Activated naive CD8-positive, alpha-beta T cell treated with anti-CD3 and anti-CD28 coated beads, Interleukin-2, amount 10 ng/mL, durations not matched to agents 7 days and 5 days (primary cell): Measurements from ENCODE around the gene KRT76. TPM values are rescaled to one million over a fixed set of nuclear protein-coding genes. Genes with fewer than 3 reads are reported as not detected.

Experiments
- ATAC-seq: fragments of 150-1000 bp; cut with Tn5 transposase; one replicate; pipeline ENCODE4 v1.10.0; 2021; ENCODE audit warnings: low read depth, moderate library complexity
- POLR2A ChIA-PET: fragments of 350-600 bp; sonication (Branson Sonifier 250); formaldehyde crosslinking; loops from one replicate; lab custom pipeline; 2021; ENCODE audit warnings: antibody characterized with exemption; lab: Charles Lee
- DNase-seq: peaks from one replicate; pipeline ENCODE4 v3.0.0; 2021
- H3K27ac Mint-ChIP-seq: one replicate; pipeline ENCODE4 v1.8.0; 2022; ENCODE audit warnings: mild to moderate bottlenecking, mixed read lengths
- H3K27me3 Mint-ChIP-seq: one replicate; pipeline ENCODE4 v1.8.0; 2022; ENCODE audit warnings: mild to moderate bottlenecking, moderate library complexity, mixed read lengths
- H3K36me3 Mint-ChIP-seq: one replicate; pipeline ENCODE4 v1.8.0; 2021; ENCODE audit warnings: mild to moderate bottlenecking, mixed read lengths
- H3K4me1 Mint-ChIP-seq: one replicate; pipeline ENCODE4 v1.8.0; 2021; ENCODE audit warnings: mixed read lengths
- H3K4me3 Mint-ChIP-seq: one replicate; pipeline ENCODE4 v1.8.0; 2022; ENCODE audit warnings: mild to moderate bottlenecking, moderate library complexity, mixed read lengths
- H3K9me3 Mint-ChIP-seq: one replicate; pipeline ENCODE4 v1.8.0; 2021; ENCODE audit warnings: mixed read lengths
- total RNA-seq, 2 experiments: library from RNA; stranded (reverse); gene quantifications; one replicate each; pipeline ENCODE4 v1.2.3, GENCODE V29; 2021

Gene KRT76
- total RNA-seq, 2 experiments from 2014 or later: not detected

DNA sequence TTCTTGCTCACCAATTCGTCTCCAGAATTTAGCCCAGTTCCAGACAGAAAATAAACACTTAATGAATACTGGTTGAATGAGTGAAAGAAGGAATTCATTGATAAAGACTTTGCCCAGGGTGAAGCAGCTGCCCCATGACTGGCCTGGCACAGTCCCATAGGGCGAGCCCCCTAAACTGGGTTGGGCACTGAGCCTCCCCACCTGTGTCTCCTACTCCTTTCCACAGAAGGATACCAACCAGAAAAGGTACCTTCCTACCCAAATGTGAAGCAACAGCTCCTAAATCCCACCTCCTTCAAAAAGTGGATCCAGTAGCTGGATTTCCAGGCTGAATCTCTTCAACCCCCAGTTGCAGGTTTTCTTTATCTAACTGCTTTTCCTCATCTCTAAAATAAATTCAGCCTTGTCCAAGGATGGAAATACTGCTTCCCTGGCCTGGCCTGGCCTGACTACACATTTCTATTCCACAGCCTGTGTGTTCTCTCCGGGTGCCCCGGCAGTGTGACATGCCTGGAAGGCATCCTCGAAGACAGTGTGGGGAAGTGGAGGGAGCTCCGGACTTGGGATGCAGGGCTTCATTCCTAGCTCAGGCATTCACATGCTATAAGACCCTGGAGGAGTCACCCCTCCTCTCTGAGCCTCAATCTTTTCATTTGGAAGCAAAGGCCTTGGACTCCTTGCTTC, 11.2 kb upstream of the KRT76 start:
- DNase-seq (no peak), ATAC-seq (no peak)
- POLR2A ChIA-PET: no interaction called here
- Mint-ChIP-seq H3K4me3 (no peak overlapping the region), H3K27me3 (peaks cover 36% of the 10 kb centered on the region), H3K36me3 (no peaks in the 10 kb centered on the region), H3K9me3 (no peaks in the 10 kb centered on the region), H3K27ac (no peak overlapping the region), H3K4me1 (peaks cover 6% of the 10 kb centered on the region)

DNA sequence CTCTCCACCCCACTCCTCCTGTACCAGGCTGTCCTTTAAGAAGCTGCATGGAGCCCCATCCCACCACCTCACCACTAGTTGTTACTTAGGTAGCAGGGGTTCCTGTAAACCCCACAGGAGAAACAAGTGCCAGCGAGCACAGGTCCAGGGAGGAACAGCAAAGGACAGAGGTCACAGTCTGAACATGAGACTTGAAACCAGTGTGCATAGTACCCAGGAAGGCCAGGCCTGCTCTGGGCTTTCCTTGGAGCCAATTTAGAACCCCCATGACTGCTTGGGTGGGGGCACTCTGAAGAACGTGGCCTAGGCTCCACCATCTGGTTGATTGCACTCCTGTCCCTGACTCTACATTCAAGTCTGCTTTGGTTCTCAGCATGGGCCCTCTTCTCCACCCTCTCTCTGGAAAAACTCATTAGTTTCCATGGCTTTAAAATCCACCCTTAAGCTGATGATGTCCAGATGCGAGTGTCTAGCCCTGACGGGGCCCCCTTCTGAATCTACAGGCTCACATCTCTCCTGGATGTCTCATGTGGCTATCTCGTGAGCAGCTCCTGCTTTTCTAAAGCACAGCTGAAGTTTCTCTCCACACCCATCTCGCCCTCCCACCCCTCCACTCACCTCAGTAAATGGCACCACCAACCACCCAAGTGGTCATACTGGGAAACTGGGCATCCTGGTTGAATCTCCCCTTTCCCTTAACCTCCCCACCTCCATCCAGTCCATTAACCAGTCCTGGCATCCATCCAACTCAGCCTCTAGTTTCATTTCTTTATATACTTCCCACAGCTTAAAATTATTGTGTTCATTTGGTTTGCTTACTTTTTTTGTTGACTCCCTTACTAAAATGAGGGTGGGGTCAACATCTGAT, 10.4 kb upstream of the KRT76 start:
- peaks cover 4% of the 10 kb centered on the region for H3K4me1 Mint-ChIP-seq
- no peaks in the 10 kb centered on the region for H3K36me3 Mint-ChIP-seq
- H3K27ac Mint-ChIP-seq: no peak overlapping the region
- no peak overlapping the region for H3K4me3 Mint-ChIP-seq
- H3K27me3 Mint-ChIP-seq: peaks cover 35% of the 10 kb centered on the region
- no peak for DNase-seq
- ATAC-seq: no peak
- no peaks in the 10 kb centered on the region for H3K9me3 Mint-ChIP-seq
- POLR2A ChIA-PET: no interaction called here

DNA sequence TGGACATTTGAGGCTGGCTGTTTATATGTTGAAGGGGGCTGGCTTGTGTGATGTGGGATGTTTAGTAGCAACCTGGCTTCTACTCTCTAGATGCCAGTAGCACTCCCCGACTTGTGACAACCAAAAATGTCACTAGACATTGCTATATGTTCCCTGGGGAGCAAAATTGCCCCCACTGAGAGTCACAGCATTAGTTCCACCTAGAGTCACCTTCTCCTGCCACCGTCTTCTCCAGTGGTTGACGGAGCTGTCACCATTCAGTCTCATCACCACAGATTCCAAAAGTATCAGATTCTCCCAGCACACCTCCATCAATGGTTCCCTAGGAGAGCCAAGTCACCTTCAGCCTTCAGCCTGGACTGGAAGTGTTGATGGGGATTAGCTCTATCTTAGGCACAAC, 7.8 kb upstream of the KRT76 start:
- ATAC-seq (no peak), DNase-seq (no peak)
- no peak overlapping the region for H3K27ac Mint-ChIP-seq
- H3K9me3 Mint-ChIP-seq: no peaks in the 10 kb centered on the region
- H3K4me3 Mint-ChIP-seq: no peak overlapping the region
- no peaks in the 10 kb centered on the region for H3K4me1 Mint-ChIP-seq
- POLR2A ChIA-PET: no interaction called here
- no peaks in the 10 kb centered on the region for H3K36me3 Mint-ChIP-seq
- H3K27me3 Mint-ChIP-seq: peaks cover 24% of the 10 kb centered on the region

GRCh38 chr12:52783563-52784316, 6.6 kb upstream of the KRT76 start:
- DNase-seq (no peak), ATAC-seq (no peak)
- Mint-ChIP-seq H3K27ac (no peak overlapping the region), H3K9me3 (no peaks in the 10 kb centered on the region), H3K4me1 (no peaks in the 10 kb centered on the region), H3K27me3 (peaks cover 17% of the 10 kb centered on the region), H3K4me3 (no peak overlapping the region), H3K36me3 (no peaks in the 10 kb centered on the region)
- POLR2A ChIA-PET: no interaction called here

- H3K27ac Mint-ChIP-seq: no peak overlapping the region
- H3K27me3 Mint-ChIP-seq: peaks cover 11% of the 10 kb centered on the region
- POLR2A ChIA-PET: interaction anchor here (0.7 kb wide), 1 partner anchor 806 kb away, joined by 3 read pairs; no protein-coding TSS in a partner anchor
- no peaks in the 10 kb centered on the region for H3K9me3 Mint-ChIP-seq
- H3K4me3 Mint-ChIP-seq: no peak overlapping the region
- no peaks in the 10 kb centered on the region for H3K36me3 Mint-ChIP-seq
- ATAC-seq (no peak), DNase-seq (no peak)
- no peaks in the 10 kb centered on the region for H3K4me1 Mint-ChIP-seq
Observed at GRCh38 chr12:52782502-52782901, 5.4 kb upstream of the KRT76 start.

- H3K27me3 Mint-ChIP-seq: peaks cover 15% of the 10 kb centered on the region
- POLR2A ChIA-PET: no interaction called here
- no peak for ATAC-seq
- no peaks in the 10 kb centered on the region for H3K9me3 Mint-ChIP-seq
- H3K27ac Mint-ChIP-seq: no peak overlapping the region
- H3K4me1 Mint-ChIP-seq: no peaks in the 10 kb centered on the region
- no peak for DNase-seq
- H3K4me3 Mint-ChIP-seq: no peak overlapping the region
- no peaks in the 10 kb centered on the region for H3K36me3 Mint-ChIP-seq
Observed at GRCh38 chr12:52781399-52782082, 4.4 kb upstream of the KRT76 start.

GRCh38 chr12:52779914-52780313, 2.8 kb upstream of the KRT76 start:
- no peak overlapping the region for H3K27ac Mint-ChIP-seq
- H3K36me3 Mint-ChIP-seq: no peaks in the 10 kb centered on the region
- H3K9me3 Mint-ChIP-seq: no peaks in the 10 kb centered on the region
- ATAC-seq (no peak), DNase-seq (no peak)
- POLR2A ChIA-PET: no interaction called here
- H3K27me3 Mint-ChIP-seq: peaks cover 17% of the 10 kb centered on the region
- H3K4me3 Mint-ChIP-seq: no peak overlapping the region
- no peaks in the 10 kb centered on the region for H3K4me1 Mint-ChIP-seq

DNA sequence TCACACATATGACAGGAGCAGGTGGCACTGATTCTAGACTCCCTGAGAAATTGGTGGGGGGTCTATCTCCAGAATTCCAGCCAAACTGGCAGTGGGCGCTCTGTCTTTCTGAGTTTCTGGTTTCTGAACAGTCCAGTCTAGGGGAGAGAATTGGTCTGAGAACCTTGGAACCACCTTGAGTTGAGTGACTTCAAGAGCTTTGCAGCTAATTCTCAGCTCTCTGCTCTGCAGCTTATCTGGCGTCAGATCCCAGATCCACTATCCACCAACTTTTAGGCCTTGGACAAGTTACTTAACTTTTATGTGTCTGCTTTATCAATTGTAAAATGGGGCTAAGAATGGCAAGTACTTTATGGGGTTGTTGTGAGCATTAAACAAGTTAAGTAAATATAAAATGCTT, 1.7 kb upstream of the KRT76 start:
- H3K4me1 Mint-ChIP-seq: no peaks in the 10 kb centered on the region
- H3K36me3 Mint-ChIP-seq: no peaks in the 10 kb centered on the region
- H3K27ac Mint-ChIP-seq: no peak overlapping the region
- ATAC-seq (no peak), DNase-seq (no peak)
- H3K9me3 Mint-ChIP-seq: no peaks in the 10 kb centered on the region
- peaks cover 15% of the 10 kb centered on the region for H3K27me3 Mint-ChIP-seq
- no peak overlapping the region for H3K4me3 Mint-ChIP-seq
- POLR2A ChIA-PET: no interaction called here

- H3K27me3 Mint-ChIP-seq: peaks cover 20% of the 10 kb centered on the region
- no peak overlapping the region for H3K27ac Mint-ChIP-seq
- ATAC-seq (no peak), DNase-seq (no peak)
- H3K4me3 Mint-ChIP-seq: no peak overlapping the region
- no peaks in the 10 kb centered on the region for H3K36me3 Mint-ChIP-seq
- H3K9me3 Mint-ChIP-seq: no peaks in the 10 kb centered on the region
- POLR2A ChIA-PET: no interaction called here
- no peaks in the 10 kb centered on the region for H3K4me1 Mint-ChIP-seq
Observed at GRCh38 chr12:52777566-52777965, 421 bp upstream of the KRT76 start.

GRCh38 chr12:52776435-52776834, 710 bp downstream of the KRT76 start:
- Mint-ChIP-seq H3K4me3 (no peak overlapping the region), H3K36me3 (no peaks in the 10 kb centered on the region), H3K9me3 (no peaks in the 10 kb centered on the region), H3K27ac (no peak overlapping the region), H3K4me1 (no peaks in the 10 kb centered on the region), H3K27me3 (peaks cover 20% of the 10 kb centered on the region)
- ATAC-seq: no peak
- POLR2A ChIA-PET: no interaction called here
- DNase-seq: no peak

DNA sequence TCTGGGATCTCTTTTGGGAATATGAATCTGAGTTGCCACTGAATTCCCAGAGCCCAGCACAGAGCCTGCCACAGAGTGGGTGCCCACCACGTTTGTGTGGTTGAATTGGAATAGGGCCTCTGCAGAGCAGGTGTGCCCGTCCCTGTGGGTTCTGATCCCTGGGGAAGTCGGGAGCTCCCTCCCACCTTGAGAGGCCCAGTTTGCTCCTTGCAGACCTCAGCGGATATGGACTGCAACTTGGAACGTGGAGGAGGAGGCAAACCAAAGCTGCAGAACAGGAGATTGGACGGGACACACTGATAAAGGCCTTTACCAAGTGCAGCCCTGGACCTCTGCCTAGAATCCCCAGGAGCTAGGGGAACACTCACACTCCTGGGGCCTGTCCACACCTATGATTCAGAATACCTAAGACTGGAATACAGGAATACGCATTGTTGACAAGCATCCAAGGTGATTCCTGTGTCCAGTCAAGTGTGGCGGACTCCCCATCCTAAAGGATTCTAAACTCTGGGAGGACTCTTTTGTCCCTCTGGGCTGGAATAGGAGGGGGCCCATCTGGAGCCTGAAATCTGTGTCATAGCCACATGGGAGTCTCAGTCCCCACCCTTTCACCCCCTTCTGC, 2.4 kb downstream of the KRT76 start:
- H3K9me3 Mint-ChIP-seq: peaks cover 2% of the 10 kb centered on the region
- H3K4me1 Mint-ChIP-seq: no peaks in the 10 kb centered on the region
- H3K4me3 Mint-ChIP-seq: no peak overlapping the region
- ATAC-seq (no peak), DNase-seq (no peak)
- H3K27ac Mint-ChIP-seq: no peak overlapping the region
- POLR2A ChIA-PET: no interaction called here
- no peaks in the 10 kb centered on the region for H3K36me3 Mint-ChIP-seq
- H3K27me3 Mint-ChIP-seq: peaks cover 21% of the 10 kb centered on the region

DNA sequence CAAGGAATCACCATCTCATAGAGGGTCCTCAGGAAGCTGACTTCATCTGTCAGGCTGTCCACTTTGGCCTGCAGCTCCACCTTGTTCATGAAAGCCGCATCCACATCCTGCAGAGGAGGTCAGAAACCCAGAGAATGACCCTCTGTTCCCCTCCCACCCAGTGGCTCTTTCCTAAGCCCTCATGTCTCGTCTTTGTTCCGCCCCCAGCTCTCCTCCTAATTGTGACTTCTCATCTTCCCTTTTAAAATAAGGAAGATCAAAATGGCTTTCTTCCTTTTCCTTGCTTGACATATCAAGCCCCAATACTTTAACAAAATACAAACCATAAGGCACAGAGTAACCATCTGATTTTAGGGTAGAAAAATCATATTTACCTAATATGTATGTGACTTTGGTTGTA, 4.4 kb downstream of the KRT76 start:
- Mint-ChIP-seq H3K9me3 (peaks cover 2% of the 10 kb centered on the region), H3K36me3 (no peaks in the 10 kb centered on the region), H3K4me1 (no peaks in the 10 kb centered on the region), H3K4me3 (no peak overlapping the region), H3K27ac (no peak overlapping the region), H3K27me3 (peaks cover 20% of the 10 kb centered on the region)
- POLR2A ChIA-PET: no interaction called here
- DNase-seq: no peak
- ATAC-seq: no peak

- Mint-ChIP-seq H3K36me3 (no peaks in the 10 kb centered on the region), H3K4me1 (no peaks in the 10 kb centered on the region), H3K4me3 (no peak overlapping the region), H3K27me3 (peaks cover 20% of the 10 kb centered on the region), H3K9me3 (peaks cover 2% of the 10 kb centered on the region), H3K27ac (no peak overlapping the region)
- POLR2A ChIA-PET: no interaction called here
- DNase-seq (no peak), ATAC-seq (no peak)
Observed at GRCh38 chr12:52772188-52772587, 5.0 kb downstream of the KRT76 start.
